ENCODE results near the gene AHSP.
"Not testable (repeated sequence)": the region's sequence is repeated elsewhere in the genome, so short reads cannot be mapped to it uniquely, and the experiment has no call there.

Gene AHSP

GRCh38 chr16:31532120-31532519 is 4.4 kb downstream of the AHSP start:
- no peak for DNase-seq

GRCh38 chr16:31532896-31533295 is 5.2 kb downstream of the AHSP start:
- DNase-seq, result no peak

DNA sequence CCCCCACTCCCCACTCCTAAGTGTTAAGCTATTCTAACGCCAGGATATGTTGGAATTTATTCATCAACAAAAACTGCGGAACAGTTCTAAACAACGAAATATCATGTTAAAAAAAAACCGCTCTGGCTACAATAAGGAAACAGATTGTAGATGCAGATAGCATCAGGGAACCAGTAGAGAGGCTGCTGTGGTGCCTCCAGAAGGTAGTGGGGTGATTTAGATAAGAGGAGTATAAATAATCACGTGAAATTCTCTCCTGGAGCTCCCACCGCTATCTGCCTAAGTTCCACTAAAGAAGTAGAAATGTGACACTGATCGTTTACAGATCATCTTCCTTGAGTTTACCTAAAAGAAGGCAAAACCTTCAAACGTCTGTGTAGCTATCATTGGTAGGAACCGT is 8.0 kb downstream of the AHSP start:
- DNase-seq, result no peak

- no peak for DNase-seq
Observed at GRCh38 chr16:31536804-31537361, 9.2 kb downstream of the AHSP start.

- DNase-seq, result no peak
Observed at GRCh38 chr16:31537362-31538242, 9.9 kb downstream of the AHSP start.

GRCh38 chr16:31538243-31538598 is 10.5 kb downstream of the AHSP start:
- not testable (repeated sequence) for DNase-seq

- not testable (repeated sequence) for DNase-seq
Observed at GRCh38 chr16:31539762-31540161, 12.1 kb downstream of the AHSP start.

DNA sequence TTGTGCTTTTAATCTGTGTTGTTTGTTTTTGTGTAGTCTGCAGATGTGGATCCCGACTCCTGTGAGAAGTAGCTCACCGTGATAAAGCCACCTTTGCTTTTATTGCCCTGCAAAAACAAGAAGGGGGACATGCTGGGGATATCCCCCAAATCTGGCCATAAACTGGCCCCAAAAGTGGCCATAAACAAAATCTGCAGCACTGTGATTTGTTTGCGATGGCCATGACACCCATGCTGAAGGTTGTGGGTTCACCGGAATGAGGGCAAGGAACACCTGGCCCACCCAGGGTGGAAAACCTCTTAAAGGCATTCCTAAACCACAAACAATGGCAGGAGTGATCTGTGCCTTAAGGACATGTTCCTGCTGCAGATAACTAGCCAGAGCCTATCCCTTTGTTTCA is 15.1 kb downstream of the AHSP start:
- DNase-seq, result no peak

- DNase-seq, result no peak
Observed at GRCh38 chr16:31561426-31562233, 33.9 kb downstream of the AHSP start.

- no peak for DNase-seq
Observed at GRCh38 chr16:31568577-31569359, 41.1 kb downstream of the AHSP start.

GRCh38 chr16:31569360-31569717 is 41.6 kb downstream of the AHSP start:
- no peak for DNase-seq

- DNase-seq, result no peak
Observed at GRCh38 chr16:31572821-31573220, 45.1 kb downstream of the AHSP start.

DNA sequence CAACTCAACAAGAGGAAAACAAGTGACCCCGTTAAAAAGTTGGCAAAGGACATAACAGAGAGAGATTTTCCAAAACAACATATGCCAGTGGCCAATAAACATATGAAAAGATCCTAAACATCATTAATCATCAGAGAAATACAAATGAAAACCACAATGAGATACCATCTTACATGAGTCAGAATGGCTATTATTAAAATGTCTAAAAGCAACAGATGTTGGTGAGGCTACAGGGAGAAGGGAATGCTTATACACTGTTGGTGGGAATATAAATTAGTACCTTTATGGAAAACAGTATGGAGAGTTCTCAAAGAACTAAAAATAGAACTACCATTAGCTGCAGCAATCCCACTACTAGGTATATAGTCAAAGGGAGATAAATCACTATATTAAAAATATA is 46.5 kb downstream of the AHSP start:
- not testable (repeated sequence) for DNase-seq

DNA sequence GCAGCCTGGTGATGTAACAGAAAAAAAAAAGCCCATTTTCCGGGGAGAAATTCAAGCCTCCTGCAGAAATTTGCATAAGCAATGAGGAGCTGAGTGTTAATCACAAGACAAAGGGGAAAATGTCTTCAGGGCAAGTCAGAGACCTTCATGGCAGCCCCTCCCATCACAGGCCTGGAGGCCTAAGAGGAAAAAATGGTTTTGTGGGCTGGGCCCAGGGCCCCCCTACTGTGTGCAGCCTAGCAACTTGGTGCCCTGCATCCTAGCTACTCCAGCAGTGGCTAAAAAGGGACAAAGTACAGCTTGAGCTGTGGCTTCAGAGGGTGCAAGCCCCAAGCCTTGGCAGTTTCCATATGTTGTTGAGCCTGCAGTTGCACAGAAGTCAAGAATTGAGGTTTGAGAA is 49.7 kb downstream of the AHSP start:
- DNase-seq, result no peak

All from NCI-H1436 (cell line).